GM21526 (cell line): ENCODE data around the gene TMEM132D.

ENCODE experiments used
- ATAC-seq: cut with Tn5 transposase; IDR thresholded peaks from one replicate; pipeline ENCODE4 v1.9.1; 2021; ENCODE audit warnings: moderate library complexity; ENCODE audit not compliant: unreplicated experiment, low FRiP score

TMEM132D gene

DNA sequence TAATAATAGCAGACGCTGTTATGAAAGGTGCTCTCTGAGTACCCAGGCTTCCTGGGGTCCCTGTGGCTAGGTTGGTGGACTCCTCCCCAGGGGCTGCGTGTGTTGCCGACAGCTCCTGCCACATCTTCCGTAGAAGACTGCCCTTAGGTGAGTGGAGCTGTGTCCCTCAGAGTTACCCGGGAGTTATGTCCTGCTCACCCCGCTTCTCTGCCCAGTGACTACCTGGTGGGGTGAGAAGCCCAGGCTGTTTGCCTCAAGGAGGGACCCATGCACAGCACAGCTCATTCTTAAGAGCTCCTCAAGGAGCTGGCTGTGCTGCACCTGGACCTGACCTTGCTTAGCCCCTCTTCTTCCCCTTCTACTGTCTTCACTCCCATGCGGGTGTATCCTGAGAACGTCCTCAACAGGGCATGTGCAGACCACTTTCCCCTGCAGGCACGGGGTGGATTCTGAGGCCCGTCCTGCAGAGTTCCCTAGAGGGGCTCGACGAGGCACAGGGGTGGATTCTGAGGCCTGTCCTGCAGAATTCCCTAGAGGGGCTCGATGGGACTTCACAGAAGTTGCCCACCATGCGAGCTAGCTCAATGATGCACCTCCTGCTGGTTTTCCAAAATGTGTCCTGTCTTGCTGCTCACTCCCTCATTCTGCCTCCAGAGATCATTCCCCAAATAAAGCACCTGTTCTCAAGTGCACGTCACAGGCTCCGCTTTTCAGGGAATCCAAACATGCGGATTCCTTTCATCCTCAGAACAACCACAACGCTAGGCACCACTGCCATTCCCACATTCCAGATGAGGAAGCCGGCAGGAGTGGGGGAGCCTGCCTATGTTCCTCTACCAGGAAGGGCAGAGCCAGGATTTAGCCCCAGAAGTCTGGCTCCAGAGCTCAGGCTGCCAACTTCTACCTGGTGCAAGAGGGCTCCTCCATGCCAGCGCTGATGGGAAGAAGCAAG, 818.7 kb downstream of the TMEM132D start:
- no peak for ATAC-seq

DNA sequence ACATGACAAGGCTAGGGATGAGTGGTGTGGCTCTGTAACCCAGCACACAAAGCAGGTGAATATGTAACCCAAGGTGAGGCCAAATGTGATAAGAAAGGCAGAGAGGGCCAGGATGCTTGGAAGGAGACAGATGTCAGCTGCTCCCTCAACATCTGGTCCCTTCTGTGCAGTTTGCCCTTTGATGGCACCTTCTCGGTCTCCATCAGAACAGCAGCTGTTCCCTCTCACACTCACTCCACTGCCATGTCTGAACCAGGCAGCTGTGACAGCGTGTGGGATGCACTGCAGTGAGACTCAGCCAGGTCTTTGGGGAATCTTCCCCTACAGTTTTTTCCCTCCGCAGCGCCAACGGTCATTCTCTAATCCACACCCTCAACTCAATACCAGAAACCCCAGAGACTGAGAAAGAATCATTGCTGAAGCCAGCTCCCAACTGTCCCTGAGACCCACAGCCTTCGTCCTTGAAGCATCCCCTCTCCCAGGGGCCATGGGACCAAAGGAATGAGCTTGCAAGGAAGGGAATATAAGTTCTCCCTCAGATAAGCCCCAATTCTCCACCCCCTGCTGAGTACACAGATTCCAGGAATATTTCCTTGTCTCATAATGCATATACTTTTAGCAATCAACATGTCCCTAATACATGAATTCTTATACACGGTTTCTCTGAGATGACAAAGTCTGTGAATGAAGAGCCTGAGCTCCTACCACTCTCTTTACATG, 820.5 kb downstream of the TMEM132D start:
- no peak for ATAC-seq

DNA sequence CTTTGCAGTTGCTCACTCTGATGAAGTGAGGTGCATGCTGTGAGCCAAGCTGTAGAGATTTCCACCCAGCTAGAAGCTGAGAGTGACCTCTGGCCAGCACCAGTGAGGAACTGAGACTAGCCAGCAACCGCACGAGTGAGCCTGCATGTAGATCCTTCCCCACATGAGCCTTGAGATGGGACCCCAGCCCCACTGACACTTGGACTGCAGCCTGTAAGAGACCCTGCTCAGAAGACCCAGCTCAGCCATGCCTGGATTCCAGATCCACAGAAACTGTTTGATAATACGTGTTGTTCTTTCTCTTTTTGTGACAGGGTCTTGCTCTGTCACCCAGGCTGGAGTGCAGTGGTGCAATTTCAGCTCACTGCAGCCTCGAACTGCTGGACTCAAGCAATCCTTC, 821.4 kb downstream of the TMEM132D start:
- ATAC-seq: no peak

DNA sequence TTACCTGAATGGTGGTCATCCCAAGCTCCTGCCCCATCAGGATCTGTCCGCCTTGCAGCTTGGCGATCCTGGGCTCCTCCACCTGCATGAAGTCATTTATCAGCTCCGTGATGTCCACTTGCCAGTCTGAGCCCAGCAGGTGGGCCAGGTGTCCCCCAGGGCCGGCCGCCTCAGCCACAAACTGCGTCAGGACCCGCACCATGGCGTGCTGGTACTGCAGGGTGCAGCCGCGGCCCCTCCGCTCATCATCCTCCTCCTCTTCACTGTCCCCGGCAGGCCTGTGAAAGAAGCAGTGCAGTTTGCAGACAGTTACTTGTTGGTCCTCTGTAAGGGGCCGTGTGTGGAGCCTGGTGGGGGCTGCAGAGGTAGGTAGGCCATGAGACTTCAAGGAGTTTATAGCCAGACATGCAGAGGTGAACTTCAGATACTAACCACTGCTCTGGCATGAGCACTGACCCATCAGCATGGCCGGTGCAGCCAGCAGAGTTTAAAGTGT, 822.0 kb downstream of the TMEM132D start:
- no peak for ATAC-seq

DNA sequence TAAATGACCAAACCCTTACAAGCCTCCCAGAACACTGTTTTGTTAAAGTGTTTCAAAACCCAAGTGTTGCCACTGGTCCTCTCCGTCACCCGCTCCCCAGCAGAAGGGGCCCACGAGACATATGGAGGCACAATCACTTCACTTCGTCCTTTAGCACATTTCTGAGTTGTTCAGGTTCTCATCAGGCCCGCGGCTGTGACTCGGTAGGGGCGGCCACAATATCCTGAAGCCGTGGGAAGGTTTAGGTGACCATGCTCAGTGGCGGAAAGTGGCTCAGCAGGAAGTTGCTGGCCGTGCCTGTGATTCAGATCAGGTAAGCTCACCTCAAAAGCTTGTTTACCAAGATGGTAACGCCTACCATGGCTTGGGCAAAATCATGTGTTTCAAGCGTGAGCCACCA, 823.0 kb downstream of the TMEM132D start:
- no peak for ATAC-seq

DNA sequence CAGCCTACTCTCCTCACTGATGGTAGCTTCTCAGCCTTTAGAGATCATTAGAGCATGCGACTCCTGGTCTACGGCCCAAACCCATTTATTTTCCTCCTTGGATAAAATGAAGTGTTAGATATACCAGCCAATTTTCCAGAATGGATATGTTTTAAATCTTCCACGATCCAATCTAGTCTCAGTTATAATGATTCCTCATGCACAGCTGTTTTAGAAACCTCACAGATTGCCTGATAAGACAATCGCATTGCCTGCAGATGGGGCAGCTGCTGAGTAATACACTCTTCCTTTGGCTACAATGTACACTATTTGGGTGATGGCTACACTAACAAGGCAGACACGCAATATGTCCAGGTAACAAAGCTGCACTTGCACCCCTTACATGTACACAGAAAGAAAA, 823.4 kb downstream of the TMEM132D start:
- ATAC-seq: no peak

DNA sequence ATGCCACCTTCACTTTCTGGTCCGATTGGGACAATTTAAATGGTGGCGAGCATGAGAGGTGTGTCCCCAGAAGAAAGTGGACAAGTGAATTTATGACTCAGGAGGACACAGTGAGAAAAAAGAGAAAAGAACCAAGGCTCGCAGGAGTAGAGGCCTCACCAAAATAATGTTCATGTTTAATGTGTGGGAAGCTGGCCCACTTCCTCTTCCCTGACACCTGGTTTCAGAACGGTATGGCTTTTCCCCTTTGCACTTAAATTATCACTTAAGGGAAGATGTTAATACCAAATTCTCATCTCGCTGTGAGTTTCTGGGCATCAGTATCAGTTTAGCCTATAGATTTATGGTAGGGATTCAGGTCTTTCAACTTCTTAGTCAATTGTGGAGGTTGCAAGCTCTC, 824.1 kb downstream of the TMEM132D start:
- no peak for ATAC-seq

DNA sequence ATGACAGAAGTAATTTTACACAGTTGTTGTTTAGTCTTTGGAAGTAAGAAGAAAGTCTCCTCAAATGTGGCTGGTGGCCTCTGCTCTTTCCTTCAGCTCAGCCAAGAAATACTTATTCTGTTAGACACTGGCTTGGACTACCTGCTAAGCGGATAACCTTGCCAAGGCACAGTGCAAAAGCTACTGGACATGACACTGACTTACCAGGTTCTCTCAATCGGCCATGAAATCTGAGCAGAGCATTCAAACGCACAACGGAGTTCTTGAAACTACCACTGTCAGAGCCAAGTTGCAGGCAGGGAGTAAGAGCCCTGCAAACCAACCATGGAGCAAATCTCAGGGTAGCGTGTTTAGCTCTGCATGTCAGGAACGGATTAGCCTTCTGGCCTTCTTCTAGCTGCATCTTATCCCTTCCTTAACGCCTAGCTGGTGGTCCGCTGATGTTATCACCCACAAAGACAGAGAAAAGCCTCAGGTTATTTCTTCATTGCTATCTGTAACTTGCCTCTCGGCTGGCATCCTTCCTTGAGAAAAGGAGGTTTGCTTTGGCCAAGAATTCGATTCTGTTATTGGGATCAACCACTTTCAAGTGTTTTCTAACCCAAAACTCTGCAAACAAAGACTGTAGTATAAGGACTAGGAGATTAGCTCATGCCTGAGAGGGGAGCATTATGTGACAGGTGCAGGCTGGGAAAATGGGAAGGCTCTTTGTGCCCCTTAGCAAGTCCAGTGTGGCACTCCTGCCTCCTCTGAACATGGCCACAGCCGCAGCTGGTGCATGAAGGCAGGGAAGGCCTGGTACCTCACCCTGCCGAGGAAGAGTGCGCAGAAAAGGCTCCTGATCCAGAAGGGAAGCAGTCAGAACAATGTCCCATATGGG, 827.1 kb downstream of the TMEM132D start:
- no peak for ATAC-seq

DNA sequence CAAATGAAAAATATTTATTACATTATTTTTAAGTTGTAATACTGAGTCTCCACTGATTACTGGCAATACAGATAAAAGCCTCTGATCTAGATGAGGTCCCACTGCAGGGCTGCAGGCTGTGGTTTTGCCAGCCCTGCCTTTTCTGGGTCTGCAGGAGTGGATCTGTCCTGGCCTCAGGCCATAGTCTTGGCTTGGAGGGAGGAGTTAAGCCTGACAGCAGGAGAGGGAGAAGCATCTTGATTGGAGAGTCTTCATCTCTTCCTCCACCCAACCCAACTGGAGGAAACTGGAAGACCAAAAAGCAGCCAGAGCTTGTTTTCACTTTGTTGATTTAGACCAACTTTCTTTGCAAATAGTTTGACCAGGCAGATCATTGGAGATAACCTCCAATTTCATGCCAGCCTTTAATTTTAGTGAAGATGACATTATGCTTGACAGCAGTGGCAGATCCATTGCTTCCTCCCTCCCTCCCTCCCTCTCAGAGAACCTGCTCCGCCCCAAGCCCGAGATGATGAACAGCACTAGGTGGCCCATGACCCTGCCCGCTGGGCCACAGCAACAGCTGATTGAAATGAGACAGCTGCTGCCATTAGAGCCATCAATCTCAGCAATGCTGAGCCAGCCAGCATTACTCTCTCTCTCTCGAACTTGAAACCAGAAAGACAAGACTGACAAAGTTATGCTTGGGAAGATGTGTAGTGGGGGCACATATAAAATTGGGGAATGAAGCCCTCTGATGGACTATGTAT, 828.2 kb downstream of the TMEM132D start:
- ATAC-seq: no peak

DNA sequence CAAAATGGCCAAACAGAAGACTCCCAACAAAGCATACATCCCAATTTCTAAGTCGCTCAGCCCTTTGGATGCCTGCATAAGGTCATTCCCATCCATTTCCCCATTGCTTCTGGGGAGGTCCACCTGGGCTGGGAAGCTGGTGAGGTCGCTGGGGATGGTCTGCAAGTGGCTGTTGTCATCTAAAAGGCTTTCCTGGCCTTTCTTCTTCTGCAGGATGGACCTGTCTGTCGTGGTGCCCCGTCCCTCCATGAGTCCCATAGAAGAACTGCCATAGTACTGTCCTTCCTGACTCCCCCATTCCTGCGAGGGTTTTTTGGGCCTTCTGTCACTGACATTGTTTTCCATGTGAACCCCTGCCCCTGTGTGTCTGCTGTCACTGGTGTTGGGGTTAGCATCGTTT, 829.4 kb downstream of the TMEM132D start:
- no peak for ATAC-seq

DNA sequence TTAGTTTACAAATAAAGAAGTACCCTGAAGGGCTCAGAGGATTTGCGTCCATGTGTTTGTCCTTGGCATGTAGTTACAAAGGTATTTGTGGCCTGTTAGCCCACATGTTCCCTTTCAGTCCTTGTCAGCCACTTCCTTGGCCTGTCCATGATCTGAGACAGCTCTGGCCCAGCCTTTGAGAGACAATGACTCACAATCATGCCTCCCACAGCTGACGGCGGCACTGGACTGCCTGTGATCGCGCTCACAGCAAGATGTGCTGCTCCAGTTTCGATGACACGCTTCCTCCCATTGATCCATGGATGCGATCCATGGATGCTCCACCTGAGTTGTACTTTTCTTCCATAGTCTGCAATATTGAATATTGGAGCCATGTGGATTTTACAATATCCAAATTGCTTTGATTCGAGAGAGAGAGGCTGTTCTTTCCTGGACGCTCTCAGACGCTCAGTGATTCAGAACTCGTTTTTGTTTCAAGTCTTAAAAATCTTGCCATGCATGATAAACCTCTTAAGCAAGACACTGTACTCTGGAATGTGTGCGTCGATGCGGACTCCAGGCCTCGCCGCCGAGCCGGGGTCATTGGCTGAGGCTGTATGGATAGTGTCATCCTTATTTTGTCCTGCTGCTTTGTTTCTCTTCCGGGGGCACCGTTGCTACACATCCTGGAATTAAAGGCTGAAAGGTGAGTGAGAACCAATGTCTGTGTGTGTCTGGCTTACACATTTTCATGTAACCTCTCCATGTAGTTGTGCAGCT, 830.5 kb downstream of the TMEM132D start:
- ATAC-seq: no peak

DNA sequence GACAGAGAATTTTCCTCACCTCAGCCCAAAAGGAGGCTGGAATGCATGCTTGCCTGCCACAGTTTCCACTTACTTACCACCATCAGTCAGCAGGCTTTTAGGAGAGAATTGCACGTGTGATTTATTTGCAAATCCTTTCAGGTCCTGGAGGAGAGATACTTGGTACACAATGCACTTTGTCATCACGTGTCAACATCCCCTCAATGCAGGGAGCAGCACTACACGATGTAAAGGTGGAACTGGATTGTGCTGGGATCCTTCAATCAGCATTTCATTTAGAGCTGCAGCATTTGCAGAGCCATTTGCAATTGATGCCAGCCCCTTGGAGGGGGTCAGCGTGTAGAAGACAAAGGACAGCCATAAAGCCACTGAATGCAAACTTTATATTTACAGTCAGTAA, 832.5 kb downstream of the TMEM132D start:
- ATAC-seq: no peak

DNA sequence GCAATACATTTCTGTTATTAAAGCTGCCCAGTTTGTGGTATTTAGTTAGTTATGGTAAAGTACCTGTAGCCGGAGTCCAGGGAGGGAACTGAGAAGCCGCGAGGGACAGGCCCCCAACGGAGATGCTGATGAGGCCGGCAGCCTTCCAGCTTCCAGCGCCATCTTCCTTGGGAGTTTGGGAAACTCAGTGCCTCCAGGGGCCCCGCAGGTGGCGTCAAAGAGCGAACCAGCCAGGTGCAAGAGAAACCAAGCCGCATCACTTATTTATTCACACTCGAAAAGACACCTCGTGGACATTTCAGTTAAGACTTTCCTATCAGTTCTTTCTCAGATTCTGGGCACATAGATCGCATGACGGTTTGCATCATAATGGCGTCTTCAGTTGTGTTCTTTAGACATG, 833.9 kb downstream of the TMEM132D start:
- ATAC-seq: no peak

DNA sequence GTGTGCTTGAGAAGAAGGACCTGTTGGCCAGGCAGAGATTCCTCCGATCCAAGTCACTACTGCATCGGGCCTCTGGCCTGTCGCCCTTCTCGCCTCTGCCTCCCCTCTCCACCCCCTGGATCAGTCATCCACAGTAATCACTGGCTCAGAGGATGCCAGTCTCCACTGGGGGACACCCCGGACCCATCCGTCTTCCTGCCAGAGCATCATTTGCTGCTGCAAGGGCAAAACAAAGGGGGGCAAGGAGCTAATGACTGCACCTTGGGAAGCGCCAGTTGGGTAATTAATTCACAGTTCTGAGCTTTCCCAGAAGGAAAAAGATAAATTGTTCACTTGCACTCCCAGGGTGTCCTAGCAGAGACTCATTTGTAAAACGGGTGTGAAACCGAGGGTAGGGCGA, 835.1 kb downstream of the TMEM132D start:
- ATAC-seq: no peak

DNA sequence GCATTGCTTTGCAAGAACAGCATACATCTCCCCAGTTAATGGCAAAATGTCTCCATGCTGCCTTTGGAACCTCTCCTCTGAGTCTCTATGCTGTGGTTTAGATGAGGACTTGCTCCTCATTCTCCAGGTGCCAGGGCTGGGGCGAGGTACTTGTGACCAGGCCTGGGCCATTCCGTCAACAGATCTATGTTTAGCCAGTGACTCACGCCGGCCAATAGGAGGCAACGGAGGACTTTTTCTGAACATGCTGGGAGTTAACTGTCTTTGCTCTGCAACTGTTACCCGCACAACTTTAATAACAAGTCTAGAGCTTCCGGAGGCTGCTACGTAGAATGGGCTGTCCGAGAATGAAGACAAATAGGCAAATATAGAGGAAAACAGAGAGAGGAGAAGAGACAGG, 836.3 kb downstream of the TMEM132D start:
- no peak for ATAC-seq

DNA sequence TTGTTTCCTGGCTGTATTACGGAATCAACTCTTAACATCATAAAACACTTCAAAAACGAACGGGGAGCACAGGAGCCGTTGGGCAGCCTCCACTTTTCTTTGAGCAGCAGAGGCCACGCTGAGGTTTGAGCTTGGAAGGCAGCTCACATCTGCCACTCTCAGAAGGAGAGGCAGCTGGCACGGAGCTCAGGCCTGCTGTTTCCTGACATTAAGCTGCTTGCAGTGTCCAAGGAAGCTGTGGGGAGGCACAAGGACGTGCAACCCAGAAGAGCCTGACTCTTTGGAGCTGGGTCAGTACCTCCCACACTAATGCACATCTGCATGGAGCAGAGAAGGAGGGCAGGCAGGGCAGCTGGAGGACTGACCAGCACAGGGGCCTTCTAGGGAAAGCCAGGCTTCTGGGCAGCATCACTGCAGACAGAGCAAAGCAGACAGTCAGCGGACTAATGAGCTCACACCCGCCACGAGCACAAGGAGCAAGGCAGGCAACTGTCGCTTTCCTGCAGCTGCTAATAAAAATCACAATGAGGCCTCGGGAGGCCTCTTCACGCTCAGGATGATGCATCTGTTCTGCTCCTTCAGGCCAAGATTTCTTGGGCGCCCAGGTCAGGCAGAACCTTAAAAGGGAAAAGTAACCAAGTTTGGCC, 839.5 kb downstream of the TMEM132D start:
- no peak for ATAC-seq

DNA sequence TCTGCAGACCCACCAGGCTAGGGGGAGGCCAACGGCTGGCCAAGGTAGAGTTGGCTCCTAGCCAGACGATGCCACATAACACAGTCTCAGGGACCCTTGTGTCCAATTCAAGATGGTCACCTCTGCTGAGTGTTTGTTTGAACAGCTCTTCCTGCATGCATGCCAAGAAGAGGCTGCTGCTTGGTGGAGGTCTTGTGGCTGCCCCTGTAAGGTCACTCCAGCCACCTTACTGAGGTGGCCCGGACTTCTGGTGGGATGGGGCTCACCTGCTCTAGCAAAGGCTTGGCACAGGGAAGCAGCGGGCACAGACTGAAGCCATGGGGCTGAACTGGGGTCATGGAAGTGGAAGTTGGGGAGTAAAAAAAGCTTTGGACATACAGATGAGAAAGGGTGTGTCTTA, 840.2 kb downstream of the TMEM132D start:
- ATAC-seq: no peak

DNA sequence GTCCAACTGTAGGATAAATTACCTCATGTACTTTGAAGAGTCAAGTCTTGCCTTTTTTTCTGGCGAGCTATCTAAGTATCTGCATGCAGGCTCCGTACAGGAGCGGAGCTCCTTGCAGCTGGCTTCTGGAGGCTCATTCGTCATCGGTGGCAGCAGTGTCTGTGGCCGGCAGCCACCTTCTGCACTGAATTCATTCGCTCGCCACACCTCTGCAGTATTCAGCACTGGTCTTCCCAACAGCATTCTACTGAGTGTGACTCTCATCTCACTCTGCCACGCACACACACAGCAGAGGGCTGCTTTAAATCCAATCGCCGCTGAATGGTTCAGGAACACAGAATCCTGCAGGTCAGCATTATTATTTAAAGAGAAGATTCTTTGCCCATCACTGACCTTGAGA, 850.6 kb downstream of the TMEM132D start:
- no peak for ATAC-seq

DNA sequence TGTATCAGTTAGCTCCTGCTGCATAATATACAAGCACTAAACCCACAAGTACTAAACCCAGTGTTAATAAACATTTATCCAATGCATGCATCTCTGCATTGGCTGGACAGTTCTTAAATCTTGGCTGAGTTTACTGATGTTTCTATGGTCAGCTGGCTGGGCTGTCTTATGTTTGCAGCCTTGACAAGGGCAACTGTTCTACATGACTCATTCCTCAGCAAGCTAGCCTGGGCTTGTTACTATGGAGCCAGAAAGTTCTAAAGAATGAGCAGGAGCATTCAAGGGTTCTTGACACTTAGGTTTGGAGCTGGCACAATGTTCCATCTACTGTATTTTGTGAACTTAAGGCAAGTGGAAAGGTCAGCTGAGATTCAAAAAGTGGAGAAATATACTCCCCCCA, 851.5 kb downstream of the TMEM132D start:
- no peak for ATAC-seq
